Mononuclear cell (primary cell): ENCODE data around the gene LGALS3BP. TPM values are rescaled to one million over a fixed set of nuclear protein-coding genes. Genes with fewer than 3 reads are reported as not detected.
"Not testable (repeated sequence)": the region's sequence is repeated elsewhere in the genome, so short reads cannot be mapped to it uniquely, and the experiment has no call there.

ENCODE experiments used
- H3K27me3 ChIP-seq: 2 replicates; pipeline ENCODE4 v1.6.0; 2011; ENCODE audit warnings: low read length, control low read depth; ENCODE audit not compliant: insufficient read depth
- H3K4me1 ChIP-seq: 2 replicates; pipeline ENCODE4 v1.5.1; 2011; ENCODE audit warnings: mild to moderate bottlenecking, low read length, control low read depth; ENCODE audit not compliant: insufficient read depth
- H3K4me3 ChIP-seq: 2 replicates; pipeline ENCODE4 v1.5.1; 2011; ENCODE audit warnings: mild to moderate bottlenecking, low read length, moderate library complexity
- H3K9me3 ChIP-seq: 2 replicates; pipeline ENCODE4 v1.5.1; 2011; ENCODE audit warnings: low read depth, mild to moderate bottlenecking, control low read depth, low read length
- total RNA-seq: library from RNA; depleted of rRNA; stranded (reverse); fragments of >200 nt; gene quantifications from one replicate; pipeline ENCODE4 v1.2.3, GENCODE V29; 2012

The LGALS3BP gene
- total RNA-seq, 1 donor = 20.5 TPM

- Histone ChIP-seq H3K4me1 (no peaks in the 10 kb centered on the region), H3K9me3 (no peaks in the 10 kb centered on the region), H3K27me3 (no peaks in the 10 kb centered on the region), H3K4me3 (no peak overlapping the region)
These were observed 26.1 kb downstream of the LGALS3BP start for GRCh38 chr17:78953356-78954350.

GRCh38 chr17:78952706-78953105 lies 27.0 kb downstream of the LGALS3BP start:
- Histone ChIP-seq H3K4me1 (no peaks in the 10 kb centered on the region), H3K4me3 (no peak overlapping the region), H3K27me3 (no peaks in the 10 kb centered on the region), H3K9me3 (no peaks in the 10 kb centered on the region)

GRCh38 chr17:78951967-78952551 lies 27.7 kb downstream of the LGALS3BP start:
- no peaks in the 10 kb centered on the region for H3K9me3 ChIP-seq
- H3K4me3 ChIP-seq = no peak overlapping the region
- no peaks in the 10 kb centered on the region for H3K4me1 ChIP-seq
- no peaks in the 10 kb centered on the region for H3K27me3 ChIP-seq

GRCh38 chr17:78950870-78951269 lies 28.9 kb downstream of the LGALS3BP start:
- H3K4me3 ChIP-seq = no peak overlapping the region
- H3K9me3 ChIP-seq = no peaks in the 10 kb centered on the region
- H3K4me1 ChIP-seq = no peaks in the 10 kb centered on the region
- no peaks in the 10 kb centered on the region for H3K27me3 ChIP-seq

- H3K9me3 ChIP-seq = no peaks in the 10 kb centered on the region
- H3K4me1 ChIP-seq = no peaks in the 10 kb centered on the region
- H3K27me3 ChIP-seq = no peaks in the 10 kb centered on the region
- H3K4me3 ChIP-seq = no peak overlapping the region
These were observed 32.2 kb downstream of the LGALS3BP start for GRCh38 chr17:78947235-78948149.

GRCh38 chr17:78946631-78947030 lies 33.1 kb downstream of the LGALS3BP start:
- Histone ChIP-seq H3K9me3 (no peaks in the 10 kb centered on the region), H3K4me3 (no peak overlapping the region), H3K27me3 (no peaks in the 10 kb centered on the region), H3K4me1 (no peaks in the 10 kb centered on the region)

- Histone ChIP-seq H3K4me3 (no peak overlapping the region), H3K27me3 (no peaks in the 10 kb centered on the region), H3K9me3 (no peaks in the 10 kb centered on the region), H3K4me1 (no peaks in the 10 kb centered on the region)
These were observed 33.6 kb downstream of the LGALS3BP start for GRCh38 chr17:78946131-78946530.

- H3K4me3 ChIP-seq, H3K27me3 ChIP-seq, H3K9me3 ChIP-seq, H3K4me1 ChIP-seq: not testable (repeated sequence)
These were observed 34.3 kb downstream of the LGALS3BP start for GRCh38 chr17:78945455-78945854.

- H3K9me3 ChIP-seq = no peaks in the 10 kb centered on the region
- H3K4me1 ChIP-seq = no peaks in the 10 kb centered on the region
- H3K27me3 ChIP-seq = no peaks in the 10 kb centered on the region
- no peak overlapping the region for H3K4me3 ChIP-seq
These were observed 34.8 kb downstream of the LGALS3BP start for GRCh38 chr17:78944956-78945355.

GRCh38 chr17:78944026-78944425 lies 35.7 kb downstream of the LGALS3BP start:
- H3K9me3 ChIP-seq = no peaks in the 10 kb centered on the region
- no peak overlapping the region for H3K4me3 ChIP-seq
- no peaks in the 10 kb centered on the region for H3K27me3 ChIP-seq
- no peaks in the 10 kb centered on the region for H3K4me1 ChIP-seq

GRCh38 chr17:78940708-78941107 lies 39.0 kb downstream of the LGALS3BP start:
- Histone ChIP-seq H3K9me3 (no peaks in the 10 kb centered on the region), H3K4me1 (no peaks in the 10 kb centered on the region), H3K27me3 (no peaks in the 10 kb centered on the region), H3K4me3 (no peak overlapping the region)

GRCh38 chr17:78940258-78940657 lies 39.5 kb downstream of the LGALS3BP start:
- Histone ChIP-seq H3K4me1 (no peaks in the 10 kb centered on the region), H3K4me3 (no peak overlapping the region), H3K9me3 (no peaks in the 10 kb centered on the region), H3K27me3 (no peaks in the 10 kb centered on the region)

- Histone ChIP-seq H3K9me3 (no peaks in the 10 kb centered on the region), H3K4me1 (no peaks in the 10 kb centered on the region), H3K4me3 (no peak overlapping the region), H3K27me3 (no peaks in the 10 kb centered on the region)
These were observed 40.1 kb downstream of the LGALS3BP start for GRCh38 chr17:78939615-78940014.

GRCh38 chr17:78937561-78937960 lies 42.2 kb downstream of the LGALS3BP start:
- no peak overlapping the region for H3K4me3 ChIP-seq
- H3K4me1 ChIP-seq = peaks cover 17% of the 10 kb centered on the region
- no peaks in the 10 kb centered on the region for H3K27me3 ChIP-seq
- H3K9me3 ChIP-seq = no peaks in the 10 kb centered on the region
